ENCODE data around the gene TENM3. TPM values are rescaled to one million over a fixed set of nuclear protein-coding genes. Genes with fewer than 3 reads are reported as not detected.
A peak's percentile ranks its signal among the peaks of the same experiment; 100 is the strongest.

Gene TENM3
- total and polyA plus RNA-seq, 2 of the 8 experiments (the other 6 are each of a cell fraction or from before 2014, with no cell fraction given) = 36.9 to 69.3 TPM

DNA sequence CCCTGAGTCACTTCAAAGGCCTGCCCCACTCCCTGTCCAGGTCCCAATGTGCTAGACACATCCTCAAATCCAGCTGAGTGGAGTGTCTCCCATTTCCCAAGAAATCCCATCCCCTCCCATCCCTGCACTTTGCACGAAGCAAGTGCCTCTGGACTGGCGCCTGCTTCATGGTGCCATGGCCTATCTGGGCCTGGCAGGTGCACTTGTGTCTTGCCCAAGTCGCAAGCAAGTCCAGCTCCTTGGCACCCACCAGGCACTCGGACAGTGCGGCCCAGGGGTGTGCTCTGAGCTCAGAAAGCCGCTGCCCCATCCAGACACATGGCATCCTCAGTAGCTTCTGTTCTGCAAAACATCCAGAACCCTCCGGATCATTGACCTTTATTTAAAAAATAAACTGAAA lies 576.5 kb downstream of the TENM3 start:
- H3K4ac ChIP-seq (replicated peaks; ENCODE audit: insufficient read length, low read depth, low read length) = no peak overlapping the region
- H3K9me3 ChIP-seq (ENCODE audit: insufficient read depth in 2 of 2, low read depth in 1 of 2, low read length in 1 of 2) = no peaks in the 10 kb centered on the region
- DNase-seq (ENCODE audit: low read depth in 1 of 2, low spot score in 2 of 2) = no peak
- H2BK15ac ChIP-seq (ENCODE audit: low read length) = no peak overlapping the region
- H3K4me2 ChIP-seq (ENCODE audit: insufficient read depth in 1 of 2, low read depth in 2 of 2, low read length in 2 of 2) = no peak overlapping the region
- H2BK5ac ChIP-seq (ENCODE audit: low read depth, low read length) = no peak overlapping the region
- no peak overlapping the region for H3K23ac ChIP-seq (ENCODE audit: insufficient read length)
- H2AK5ac ChIP-seq (ENCODE audit: low read depth, low read length) = no peak overlapping the region
- H4K8ac ChIP-seq (ENCODE audit: extremely low read depth, insufficient read depth, low read length) = no peak overlapping the region
- no peak overlapping the region for H3K27ac ChIP-seq (ENCODE audit: low read depth, low read length)
- no peak overlapping the region for H3K18ac ChIP-seq (ENCODE audit: extremely low read depth, low read length)
- no peak overlapping the region for H3K14ac ChIP-seq (ENCODE audit: insufficient read length)
- H3K27me3 ChIP-seq (replicated peaks in 1 of 4; ENCODE audit: control insufficient read depth in 3 of 4, extremely low read depth in 1 of 4, insufficient read depth in 3 of 4, low read length in 3 of 4) = no peaks in the 10 kb centered on the region
- H3K79me2 ChIP-seq (ENCODE audit: control insufficient read depth in 1 of 2, insufficient read depth in 2 of 2, low read length in 2 of 2) = no peaks in the 10 kb centered on the region
- no peak overlapping the region for H3K56ac ChIP-seq (replicated peaks; ENCODE audit: insufficient read length, low read depth, low read length)
- no peaks in the 10 kb centered on the region for H3K4me1 ChIP-seq (replicated peaks in 1 of 4; ENCODE audit: control insufficient read depth in 3 of 4, insufficient read depth in 4 of 4, low read length in 3 of 4)
- H3K9ac ChIP-seq (replicated peaks in 1 of 4; ENCODE audit: extremely low read depth in 1 of 4, low read depth in 3 of 4, low read length in 3 of 4) = no peak overlapping the region
- POLR2A ChIA-PET (ENCODE audit: partially characterized antibody) = no interaction called here
- H2BK120ac ChIP-seq (replicated peaks; ENCODE audit: low read depth, low read length) = no peak overlapping the region
- no peaks in the 10 kb centered on the region for H3K23me2 ChIP-seq (ENCODE audit: low read depth, low read length)
- H2AFZ ChIP-seq (ENCODE audit: low read length) = no peak overlapping the region
- no peaks in the 10 kb centered on the region for H4K20me1 ChIP-seq (replicated peaks in 1 of 2; ENCODE audit: control insufficient read depth in 1 of 2, insufficient read depth in 2 of 2, low read length in 2 of 2)
- no peak overlapping the region for H3K4me3 ChIP-seq (ENCODE audit: extremely low read depth in 1 of 4, insufficient read depth in 2 of 4, low read depth in 3 of 4, low read length in 4 of 4)
- H3K36me3 ChIP-seq (ENCODE audit: control insufficient read depth in 2 of 4, insufficient read depth in 4 of 4, low read length in 3 of 4) = no peaks in the 10 kb centered on the region
- H4K5ac ChIP-seq (ENCODE audit: insufficient read length, low read depth, low read length) = no peak overlapping the region
- H4K91ac ChIP-seq (replicated peaks; ENCODE audit: insufficient read length, low read length) = peak overlapping the region; percentile 54
- H2BK20ac ChIP-seq (ENCODE audit: low read length) = no peak overlapping the region
- CTCF ChIA-PET (ENCODE audit: partially characterized antibody) = interaction anchor here (0.7 to 2.6 kb wide), 10 partner anchors 10 to 206 kb away, joined by 3 to 13 read pairs (median 3); no protein-coding TSS in a partner anchor
- no peak for FAIRE-seq
- no peaks in the 10 kb centered on the region for H3K79me1 ChIP-seq (ENCODE audit: low read depth, low read length)
- H2BK12ac ChIP-seq (ENCODE audit: low read depth, low read length) = no peak overlapping the region
- WGBS, 2 experiments (ENCODE audit: extremely low coverage in 1 of 2, insufficient coverage in 1 of 2, insufficient read length in 1 of 2, insufficient replicate concordance in 2 of 2, low coverage in 1 of 2, low lambda C conversion rate in 2 of 2, missing lambda C conversion rate in 1 of 2) = 83% methylated on average over 7 of the region's 7 CpGs; no CpG with 5 or more reads in 1 of the 2 experiments
- no peak for TF ChIP-seq CBX8 (IDR thresholded peaks at IDR 0.05; ENCODE audit: borderline replicate concordance, low read depth, low read length)
- no peak for TF ChIP-seq EP300 (IDR thresholded peaks at IDR 0.05; ENCODE audit: borderline replicate concordance in 1 of 2, low read depth in 2 of 2, low read length in 2 of 2)
- TF ChIP-seq, protein P1, sequence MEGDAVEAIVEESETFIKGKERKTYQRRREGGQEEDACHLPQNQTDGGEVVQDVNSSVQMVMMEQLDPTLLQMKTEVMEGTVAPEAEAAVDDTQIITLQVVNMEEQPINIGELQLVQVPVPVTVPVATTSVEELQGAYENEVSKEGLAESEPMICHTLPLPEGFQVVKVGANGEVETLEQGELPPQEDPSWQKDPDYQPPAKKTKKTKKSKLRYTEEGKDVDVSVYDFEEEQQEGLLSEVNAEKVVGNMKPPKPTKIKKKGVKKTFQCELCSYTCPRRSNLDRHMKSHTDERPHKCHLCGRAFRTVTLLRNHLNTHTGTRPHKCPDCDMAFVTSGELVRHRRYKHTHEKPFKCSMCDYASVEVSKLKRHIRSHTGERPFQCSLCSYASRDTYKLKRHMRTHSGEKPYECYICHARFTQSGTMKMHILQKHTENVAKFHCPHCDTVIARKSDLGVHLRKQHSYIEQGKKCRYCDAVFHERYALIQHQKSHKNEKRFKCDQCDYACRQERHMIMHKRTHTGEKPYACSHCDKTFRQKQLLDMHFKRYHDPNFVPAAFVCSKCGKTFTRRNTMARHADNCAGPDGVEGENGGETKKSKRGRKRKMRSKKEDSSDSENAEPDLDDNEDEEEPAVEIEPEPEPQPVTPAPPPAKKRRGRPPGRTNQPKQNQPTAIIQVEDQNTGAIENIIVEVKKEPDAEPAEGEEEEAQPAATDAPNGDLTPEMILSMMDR (IDR thresholded peaks at IDR 0.05; ENCODE audit: control extremely low read depth in 1 of 3, insufficient read depth in 1 of 3, low read depth in 1 of 3, low read length in 3 of 3) = no peak
- TF ChIP-seq NRF1 (IDR thresholded peaks at IDR 0.05; ENCODE audit: low read depth, low read length) = no peak
- TF ChIP-seq, protein P2, sequence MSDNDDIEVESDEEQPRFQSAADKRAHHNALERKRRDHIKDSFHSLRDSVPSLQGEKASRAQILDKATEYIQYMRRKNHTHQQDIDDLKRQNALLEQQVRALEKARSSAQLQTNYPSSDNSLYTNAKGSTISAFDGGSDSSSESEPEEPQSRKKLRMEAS (IDR thresholded peaks at IDR 0.05) = no peak
- TF ChIP-seq POLR2A (IDR thresholded peaks at IDR 0.05; ENCODE audit: control extremely low read depth in 1 of 2, low read depth in 2 of 2, low read length in 2 of 2) = no peak
- no peak for TF ChIP-seq CHD2 (IDR thresholded peaks at IDR 0.05; ENCODE audit: low read length)
- no peak for TF ChIP-seq TAF1 (IDR thresholded peaks at IDR 0.05; ENCODE audit: low read depth, low read length)
- TF ChIP-seq TCF12 (IDR thresholded peaks at IDR 0.05; ENCODE audit: low read depth, low read length) = no peak
- no peak for TF ChIP-seq POLR2AphosphoS5 (IDR thresholded peaks at IDR 0.05; ENCODE audit: low read depth, low read length)
- TF ChIP-seq, protein P3, sequence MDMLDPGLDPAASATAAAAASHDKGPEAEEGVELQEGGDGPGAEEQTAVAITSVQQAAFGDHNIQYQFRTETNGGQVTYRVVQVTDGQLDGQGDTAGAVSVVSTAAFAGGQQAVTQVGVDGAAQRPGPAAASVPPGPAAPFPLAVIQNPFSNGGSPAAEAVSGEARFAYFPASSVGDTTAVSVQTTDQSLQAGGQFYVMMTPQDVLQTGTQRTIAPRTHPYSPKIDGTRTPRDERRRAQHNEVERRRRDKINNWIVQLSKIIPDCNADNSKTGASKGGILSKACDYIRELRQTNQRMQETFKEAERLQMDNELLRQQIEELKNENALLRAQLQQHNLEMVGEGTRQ (IDR thresholded peaks at IDR 0.05; ENCODE audit: low read length) = no peak
- no peak for TF ChIP-seq SP4 (IDR thresholded peaks at IDR 0.05; ENCODE audit: low read length)
